ENCODE data around the gene CHD6.

Gene CHD6

DNA sequence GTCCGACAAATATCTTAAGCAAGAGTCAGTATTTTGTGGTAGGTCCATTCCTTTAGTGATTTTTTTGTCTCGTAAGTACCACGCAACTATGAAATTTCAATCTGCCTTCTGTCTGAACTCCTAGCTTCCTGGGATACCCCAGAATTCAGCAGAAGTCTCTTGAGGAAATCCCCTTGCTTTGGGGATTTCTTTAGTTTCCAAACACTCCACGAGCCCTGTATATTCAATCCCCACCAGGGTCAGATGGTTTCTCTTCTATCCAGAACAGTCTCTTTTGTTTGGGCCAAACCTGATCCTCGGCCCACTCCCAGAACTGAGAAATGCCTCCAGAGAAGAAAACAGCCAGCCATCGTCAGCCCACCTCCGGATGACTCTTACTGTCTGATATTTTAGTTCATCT lies 113.0 kb downstream of the CHD6 start:
- no peak for DNase-seq (ENCODE audit: low spot score)

DNA sequence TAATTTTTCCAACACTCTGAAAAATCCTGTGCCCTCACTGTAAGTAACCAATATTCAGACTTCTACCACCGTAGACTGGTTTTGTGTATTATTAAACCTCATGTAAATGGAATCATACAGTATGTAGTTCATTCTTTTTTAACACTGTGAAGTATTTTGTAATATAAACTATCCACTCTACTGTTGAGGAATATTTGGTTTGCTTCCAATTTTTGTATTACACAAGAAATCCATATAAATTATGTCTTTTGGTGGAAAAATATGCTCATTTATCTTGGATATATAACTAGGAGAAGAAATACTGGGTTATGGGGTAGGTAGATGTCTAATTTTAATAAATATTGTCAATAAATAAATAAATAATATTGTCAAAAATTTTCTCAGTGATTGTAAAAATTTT lies 116.8 kb downstream of the CHD6 start:
- no peak for DNase-seq (ENCODE audit: low spot score)

DNA sequence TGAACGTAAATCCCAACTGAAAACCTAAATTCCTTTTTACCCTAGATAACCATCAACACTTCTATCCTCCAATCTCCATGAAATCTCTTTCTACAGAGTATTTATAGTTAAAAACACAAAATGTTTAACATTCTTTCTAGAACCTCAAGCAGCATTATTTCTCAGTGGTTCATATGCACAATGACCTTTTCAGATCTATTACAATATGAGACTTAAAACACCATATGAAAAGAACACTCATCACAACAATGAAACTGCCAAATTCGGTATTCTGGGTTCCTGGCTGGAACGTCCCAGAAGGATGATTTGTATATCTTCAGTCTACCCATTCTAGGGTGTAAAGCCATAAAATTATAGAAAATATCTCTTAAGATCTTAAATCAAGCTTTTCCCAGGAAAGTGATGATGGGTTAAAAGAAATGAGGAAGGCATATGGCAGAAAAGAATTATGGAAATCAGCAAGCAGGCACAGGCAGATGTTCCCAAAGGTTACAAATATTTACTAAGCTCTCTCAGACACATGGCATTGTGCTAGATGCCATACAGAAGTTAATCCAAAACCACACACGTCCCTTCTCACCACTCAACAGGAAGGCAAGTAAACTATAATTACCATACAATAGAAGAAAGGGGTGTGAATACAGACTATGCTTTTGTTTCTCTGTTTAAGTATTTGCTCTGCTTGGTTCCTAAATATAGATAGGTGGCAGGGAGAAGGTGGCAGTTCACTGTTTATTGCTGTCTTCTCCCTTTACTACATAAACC lies 118.0 kb downstream of the CHD6 start:
- DNase-seq (ENCODE audit: low spot score): no peak

DNA sequence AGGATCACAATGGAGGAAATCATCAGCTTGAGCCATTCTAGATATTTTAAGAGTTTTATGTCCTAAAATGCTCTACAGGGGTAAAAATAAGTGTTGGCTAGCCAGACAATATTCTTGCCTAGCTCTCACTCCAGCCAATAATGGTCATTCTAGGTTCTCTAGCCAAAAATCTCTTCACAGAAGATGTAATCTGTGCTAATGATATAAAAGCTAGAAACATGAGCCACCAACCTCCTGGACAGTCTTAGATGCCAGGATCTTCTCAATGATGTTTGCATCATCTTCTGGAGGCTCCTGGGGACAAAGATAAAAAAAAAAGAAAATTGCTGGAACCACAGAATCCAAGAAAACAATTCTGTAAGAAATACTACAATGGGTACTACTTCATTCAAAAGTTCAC lies 119.1 kb downstream of the CHD6 start:
- no peak for DNase-seq (ENCODE audit: low spot score)

DNA sequence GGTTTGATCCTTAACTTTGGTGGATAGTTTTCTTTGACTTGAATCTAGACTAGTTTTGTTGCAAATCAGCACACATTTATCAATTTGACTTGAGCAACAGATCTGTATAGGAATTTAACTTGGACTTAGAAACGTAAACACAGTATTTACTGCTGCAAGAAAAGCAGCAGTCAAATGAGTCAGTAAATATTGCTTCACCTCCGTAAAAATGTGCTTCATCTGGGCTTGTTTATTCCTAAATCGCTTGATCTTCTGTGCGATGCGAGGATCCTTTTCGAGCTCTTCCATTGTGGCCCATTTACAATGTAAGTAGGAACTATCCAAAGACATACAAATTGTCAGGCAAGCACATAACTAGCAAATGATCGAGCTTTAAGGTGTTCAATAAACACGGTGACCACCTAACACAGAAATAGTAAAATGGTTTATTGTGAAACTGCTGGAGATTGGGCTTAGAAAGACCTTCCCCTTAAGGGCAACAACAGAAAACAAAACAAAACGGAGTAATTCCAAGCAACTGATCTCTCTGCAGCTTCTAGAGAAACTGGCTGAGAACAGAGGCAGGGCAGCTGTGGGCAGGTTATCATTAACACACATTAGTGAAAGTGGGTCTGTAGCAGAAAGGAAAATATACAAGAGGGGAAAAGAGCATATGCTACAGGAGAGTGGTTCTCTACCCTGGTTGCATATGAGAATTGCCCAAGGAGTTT lies 120.8 kb downstream of the CHD6 start:
- no peak for DNase-seq (ENCODE audit: low spot score)

DNA sequence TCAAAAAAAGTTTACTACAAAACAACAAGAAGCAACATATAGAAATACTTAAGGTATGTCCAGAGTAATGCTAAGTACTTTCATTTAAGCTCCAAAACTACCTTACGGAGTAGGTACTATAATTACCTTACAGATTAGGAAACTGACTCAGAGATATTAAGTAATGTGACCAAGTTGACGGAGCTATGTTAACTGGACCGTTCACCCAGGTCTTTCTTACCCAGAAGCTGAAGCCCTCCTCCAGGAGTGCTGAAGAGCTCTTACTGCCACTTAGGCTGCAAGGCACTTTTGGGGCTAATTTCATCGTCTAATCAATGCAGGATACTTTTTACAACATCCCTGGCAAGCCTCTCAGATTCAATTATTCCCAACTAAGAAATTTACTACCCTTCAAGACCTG lies 123.7 kb downstream of the CHD6 start:
- no peak for DNase-seq (ENCODE audit: low spot score)

DNA sequence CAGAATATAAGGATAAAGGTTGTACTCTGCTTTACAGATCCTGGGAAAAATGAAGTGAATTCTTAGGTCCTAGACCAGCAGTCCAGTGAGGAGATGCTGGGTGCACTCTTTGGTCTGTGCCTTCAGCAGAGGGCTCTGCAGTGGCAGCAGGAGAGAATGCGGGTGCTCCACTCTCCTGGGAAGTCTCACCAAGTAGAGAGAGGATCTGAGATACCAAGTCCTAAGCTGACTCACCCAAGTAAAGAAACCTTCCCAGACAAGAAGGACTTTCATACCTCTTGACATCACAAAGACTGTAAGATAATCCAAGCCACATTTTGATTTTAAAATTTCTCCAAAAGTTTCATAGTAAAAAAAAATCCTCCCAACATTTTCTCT lies 134.6 kb downstream of the CHD6 start:
- no peak for DNase-seq (ENCODE audit: low spot score)

DNA sequence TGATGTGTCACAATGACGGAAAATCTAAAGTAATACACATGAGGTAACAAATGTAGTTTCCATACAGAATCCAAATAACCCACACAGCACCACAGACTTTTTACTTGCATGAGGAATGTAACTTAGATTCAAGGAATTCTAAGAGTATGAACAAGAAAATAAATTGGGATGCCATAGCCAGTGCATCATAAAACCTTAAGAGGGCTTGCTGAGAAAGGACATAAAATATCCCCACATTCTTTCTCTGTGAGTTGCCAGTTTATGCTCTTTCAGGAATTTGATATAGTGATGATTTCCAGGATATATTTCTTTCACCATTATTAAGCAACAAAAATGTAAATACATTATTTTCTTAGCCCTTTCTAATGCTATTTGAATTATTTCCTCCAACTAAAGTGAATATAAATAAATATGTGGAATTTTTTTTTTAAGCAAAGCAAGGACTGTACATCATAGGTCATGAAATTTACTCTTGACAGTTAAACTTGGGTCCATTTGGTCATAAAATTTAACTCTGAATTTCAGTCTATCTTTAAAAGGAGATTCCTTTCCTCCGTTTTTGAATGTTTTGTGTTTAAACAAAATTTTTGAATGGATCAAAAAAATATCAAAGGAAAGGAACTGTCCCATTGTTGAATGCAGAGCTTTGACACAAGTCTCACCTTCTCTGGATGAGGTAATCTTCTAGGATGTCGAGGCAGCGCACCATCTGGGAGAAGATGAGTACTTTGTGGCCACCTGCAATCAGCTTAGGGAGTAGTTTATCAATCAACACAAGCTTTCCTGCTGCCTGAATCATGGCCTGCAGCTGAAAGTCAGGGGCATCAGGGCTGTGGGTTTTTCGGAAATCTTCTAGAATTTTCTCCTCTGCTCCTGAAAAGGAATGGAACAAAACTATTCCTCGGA lies 135.3 kb downstream of the CHD6 start:
- no peak for DNase-seq (ENCODE audit: low spot score)

DNA sequence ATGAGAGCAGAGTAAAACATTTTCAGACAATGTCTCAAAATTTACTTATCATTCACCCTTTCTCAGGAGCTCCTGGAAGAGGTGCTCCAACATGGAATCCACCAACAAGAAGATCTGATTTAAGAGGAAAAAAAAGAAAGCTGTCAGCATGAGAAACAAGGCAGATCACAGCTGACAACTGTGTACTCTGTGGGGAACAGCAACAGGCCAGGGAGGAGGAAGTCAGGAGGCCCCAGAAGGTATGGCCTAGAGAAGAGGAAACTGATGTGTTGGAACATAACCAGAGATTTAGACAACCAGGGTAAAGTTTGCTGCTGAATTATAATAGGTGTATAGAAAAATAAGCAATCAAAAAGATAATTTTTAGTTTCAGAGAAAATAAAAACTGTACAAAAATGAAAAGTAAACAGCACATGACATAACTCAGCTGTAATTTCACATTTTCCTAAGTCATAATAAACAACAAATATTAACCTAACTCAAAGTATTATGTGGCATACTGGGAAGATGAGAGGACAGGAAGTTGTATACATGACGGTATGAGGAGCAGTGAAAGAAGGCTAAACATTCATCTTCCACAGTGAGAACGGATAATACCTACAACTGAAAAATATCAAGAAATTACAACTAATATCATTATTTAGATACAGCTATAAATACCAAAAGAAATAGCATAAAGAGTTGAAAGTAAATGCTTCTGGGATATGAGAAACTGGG lies 138.0 kb downstream of the CHD6 start:
- DNase-seq (ENCODE audit: low spot score): no peak

DNA sequence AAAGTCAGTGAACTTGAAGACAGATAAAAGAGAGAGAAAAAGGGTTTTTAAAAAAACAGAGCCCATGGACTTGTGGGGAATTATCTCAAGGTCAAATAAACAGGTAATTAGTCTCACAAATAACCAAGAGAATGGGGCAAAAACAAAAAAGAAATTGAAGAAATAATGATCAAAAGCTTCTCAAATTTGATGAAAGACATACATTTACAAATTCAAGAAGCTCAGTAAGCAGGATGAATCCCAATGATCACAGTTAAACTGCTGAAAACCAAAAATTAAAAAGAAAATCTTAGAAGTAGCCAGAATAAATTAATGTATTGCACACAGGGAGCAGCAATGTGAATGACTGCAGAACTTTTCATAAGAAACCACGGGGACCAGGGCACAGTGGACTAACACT lies 139.1 kb downstream of the CHD6 start:
- DNase-seq (ENCODE audit: low spot score): no peak

DNA sequence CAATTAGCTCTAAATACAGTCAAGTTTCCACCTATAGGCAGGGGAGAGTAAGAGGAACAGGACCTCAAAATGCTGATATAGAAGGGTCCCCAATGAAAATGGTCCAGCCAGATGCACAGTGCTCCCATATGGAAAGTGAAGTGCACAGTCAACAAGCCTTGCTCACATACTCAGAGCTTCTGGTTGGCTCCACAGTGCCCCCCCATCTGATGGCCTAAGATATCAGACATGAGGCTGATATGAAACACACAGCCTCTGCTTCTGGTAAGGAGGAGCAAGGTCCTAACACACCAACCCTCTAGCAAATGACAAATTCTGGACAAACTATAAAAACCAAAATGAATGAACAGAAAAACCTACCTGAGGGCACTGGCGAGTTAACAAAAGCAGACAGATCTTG lies 140.2 kb downstream of the CHD6 start:
- DNase-seq (ENCODE audit: low spot score): no peak

DNA sequence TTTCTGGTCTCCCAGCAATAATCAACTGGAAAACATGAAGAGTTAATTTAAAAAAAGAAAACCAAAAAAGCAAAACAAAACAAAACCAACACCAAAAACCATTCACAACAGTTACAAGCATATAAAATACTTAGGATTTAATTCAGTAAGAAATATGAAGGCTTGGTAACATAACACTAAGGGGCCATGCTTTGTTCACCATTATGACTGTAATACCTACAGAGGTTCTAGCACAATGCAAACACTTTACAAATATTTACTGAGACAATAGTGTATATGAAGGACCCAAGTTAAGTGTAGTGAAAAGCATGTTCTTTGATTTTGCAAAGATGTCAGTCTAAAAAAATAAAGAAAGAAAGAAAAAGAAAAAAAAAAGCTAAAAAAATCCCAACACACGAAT lies 141.7 kb downstream of the CHD6 start:
- DNase-seq (ENCODE audit: low spot score): no peak

DNA sequence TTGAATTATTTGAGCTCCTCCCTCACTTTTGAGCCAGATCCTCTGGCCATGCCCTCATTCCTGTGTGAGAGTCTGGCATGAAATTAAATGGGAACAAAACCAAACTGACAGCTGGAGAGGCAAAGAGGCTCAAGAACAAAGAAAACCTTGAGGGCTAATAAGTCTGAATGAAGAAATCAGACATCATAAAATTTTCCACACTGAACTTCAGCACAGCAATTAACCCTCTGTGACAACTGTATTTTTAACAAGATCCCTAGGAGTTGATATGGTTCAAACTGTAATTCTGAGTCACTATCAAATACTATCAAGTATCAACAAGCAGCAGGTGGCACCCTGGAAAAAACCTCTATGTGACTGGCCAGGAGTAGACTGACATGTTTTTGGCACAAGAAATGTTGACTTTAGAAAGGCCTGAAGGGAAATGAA lies 142.2 kb downstream of the CHD6 start:
- no peak for DNase-seq (ENCODE audit: low spot score)

DNA sequence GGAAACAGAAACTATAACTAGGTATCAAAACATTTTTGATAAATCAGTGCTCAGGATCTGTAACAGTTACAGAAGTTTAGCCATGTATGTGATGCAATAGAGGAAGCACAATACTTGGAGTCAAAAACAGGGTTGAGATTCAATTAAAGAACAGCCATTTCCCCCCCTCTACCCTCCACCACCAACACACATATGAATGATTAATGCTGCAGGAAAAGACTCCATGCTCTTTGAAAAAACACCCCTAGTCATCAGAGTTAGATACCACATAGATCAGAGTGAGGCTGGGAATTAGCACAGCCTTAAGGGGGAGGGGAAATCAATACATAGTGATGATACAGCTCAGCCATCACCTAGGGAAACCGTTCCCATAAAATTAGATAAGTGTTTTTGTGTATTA lies 142.7 kb downstream of the CHD6 start:
- DNase-seq (ENCODE audit: low spot score): no peak

DNA sequence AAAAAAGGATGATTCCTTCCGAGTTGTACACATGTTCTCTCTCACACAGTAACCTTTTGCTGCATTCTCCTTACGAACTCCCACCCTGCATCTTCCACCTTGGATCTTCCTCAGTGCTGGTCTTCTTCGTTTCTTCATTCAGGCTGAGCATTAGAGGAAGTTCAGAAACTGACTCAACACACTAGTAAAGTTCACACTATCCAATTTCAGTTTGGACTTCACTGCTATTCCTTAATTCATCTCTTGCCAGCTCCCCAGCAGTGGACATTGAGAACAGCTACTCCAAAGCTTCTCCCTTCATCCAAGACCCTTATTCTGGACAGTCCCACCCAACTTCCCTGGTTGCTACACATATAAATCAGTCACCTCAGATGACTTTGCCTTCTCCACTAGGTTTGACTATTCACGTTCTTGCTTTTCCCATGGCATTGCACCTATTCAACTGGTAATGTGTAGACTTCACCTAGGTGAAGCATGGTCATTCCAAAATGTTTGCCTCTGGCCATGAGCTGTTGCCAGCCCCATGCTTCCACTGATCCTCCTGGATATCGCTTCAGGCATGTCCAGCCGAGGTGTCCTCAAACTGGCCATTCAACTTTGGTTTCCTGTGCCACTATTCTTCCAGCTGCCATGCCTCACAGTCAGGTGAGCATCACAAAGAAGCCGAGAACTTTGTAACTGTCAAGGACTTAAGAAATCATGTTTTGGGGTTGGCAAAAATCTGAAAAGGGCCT lies 147.6 kb downstream of the CHD6 start:
- no peak for DNase-seq (ENCODE audit: low spot score)

DNA sequence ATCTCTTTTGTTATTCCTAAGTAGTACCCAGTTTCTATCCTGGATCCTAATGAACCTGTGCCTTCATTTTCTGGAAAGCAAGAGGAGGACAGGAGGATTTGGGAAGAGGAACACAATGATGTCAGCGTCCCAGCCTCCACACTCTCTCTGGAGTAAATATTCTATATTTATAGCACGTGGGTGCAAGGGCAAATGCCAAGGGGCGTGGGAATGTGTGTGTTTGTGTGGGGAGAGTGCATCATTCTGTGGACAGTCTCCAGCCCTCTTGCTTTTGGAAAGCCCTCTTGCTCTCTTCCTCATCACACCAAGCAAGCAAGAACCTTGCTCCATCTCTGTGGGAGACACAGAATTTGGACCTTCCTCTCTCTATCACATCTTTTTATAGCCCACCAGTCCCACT lies 148.3 kb downstream of the CHD6 start:
- no peak for DNase-seq (ENCODE audit: low spot score)

DNA sequence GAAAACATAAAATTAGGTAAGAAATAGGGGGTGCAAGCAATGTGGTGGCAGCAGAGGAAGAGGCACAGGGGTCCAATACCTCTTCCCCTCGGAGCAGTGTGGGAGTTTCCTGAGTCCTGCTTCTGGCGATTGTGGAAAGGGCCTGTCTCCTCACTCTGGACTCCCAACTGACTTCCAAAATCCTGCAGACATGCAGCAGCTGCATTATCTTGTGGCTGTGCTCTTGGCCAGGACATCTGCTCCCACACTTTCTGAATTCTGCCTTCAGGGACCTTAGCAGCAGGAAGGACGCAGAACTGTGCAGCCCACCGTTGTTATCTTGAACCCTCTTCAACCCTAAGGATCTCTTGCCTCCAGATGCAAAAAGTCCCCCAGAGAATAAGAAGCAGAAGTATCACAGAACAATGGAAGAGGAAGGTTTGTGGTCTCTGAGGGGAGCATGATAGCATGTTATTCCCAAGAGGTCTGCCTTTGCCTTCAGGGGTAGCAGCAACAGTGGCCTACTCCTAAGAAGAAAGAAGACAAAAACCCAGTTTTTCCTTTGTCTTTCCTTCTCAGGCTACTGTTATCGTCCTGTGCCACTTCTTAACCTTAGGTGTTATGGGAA lies 149.1 kb downstream of the CHD6 start:
- no peak for DNase-seq (ENCODE audit: low spot score)

DNA sequence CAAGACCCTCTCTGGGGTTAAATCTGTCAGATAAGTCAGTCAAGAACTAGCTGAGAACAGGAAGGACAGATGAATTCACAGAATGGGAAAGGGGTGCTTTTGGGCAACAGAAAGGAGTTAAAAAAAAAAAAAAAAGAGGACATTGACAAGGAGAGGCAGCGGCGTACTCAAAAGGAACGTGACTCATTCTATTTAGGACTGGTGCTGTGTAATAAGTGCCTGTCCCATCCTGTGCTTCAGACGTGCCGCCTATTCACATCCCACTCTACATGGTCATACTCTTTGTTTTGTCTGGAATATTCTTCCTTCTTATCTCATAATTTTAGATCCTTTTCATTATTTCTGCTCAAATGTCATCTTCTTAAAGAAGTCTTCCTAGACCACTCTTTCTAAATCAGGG lies 150.5 kb downstream of the CHD6 start:
- no peak for DNase-seq (ENCODE audit: low spot score)

DNA sequence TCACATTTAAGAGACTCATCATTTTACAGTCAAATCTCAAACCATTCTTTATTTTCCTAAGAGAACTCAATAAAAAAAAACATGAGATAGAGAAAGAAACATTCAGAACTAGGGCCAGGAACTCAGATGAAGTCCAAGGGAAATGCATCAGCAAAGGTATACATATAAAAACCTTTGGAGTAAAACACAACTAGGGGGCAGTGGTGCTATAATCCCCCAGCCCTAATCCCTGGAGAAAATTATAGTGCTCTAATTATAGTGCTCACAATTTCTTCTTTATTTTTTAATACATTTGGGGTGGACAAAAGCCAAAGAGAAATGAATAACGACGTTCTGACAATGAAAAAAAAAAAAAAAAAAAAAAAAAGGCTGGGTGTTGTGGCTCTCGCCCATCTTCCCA lies 151.0 kb downstream of the CHD6 start:
- no peak for DNase-seq (ENCODE audit: low spot score)

DNA sequence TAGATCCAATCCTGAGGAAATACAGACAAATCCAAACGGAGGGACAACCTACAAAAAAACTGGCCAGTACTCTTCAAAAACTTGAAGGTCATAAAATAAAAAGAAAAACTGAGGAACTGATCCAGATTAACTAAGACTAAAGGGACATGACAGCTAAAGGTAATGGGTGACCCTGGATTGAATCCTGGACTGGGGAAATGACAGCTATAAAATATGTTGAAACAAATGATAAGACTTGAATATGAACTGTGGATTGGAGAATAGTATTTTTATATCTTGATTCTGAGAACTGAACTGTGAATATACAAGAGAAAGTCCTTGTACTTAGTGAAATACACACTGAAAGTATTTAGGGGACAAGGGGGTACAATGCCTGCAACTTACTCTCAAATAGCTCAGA lies 154.6 kb downstream of the CHD6 start:
- no peak for DNase-seq (ENCODE audit: low spot score)

Measured in D341Med (cell line).